ENCODE data around the gene AGRN.

- TF ChIP-seq CEBPB (IDR thresholded peaks at IDR 0.05) (no peak), RAD21 (IDR thresholded peaks at IDR 0.05; ENCODE audit: low read depth) (no peak), EGR1 (IDR thresholded peaks at IDR 0.05) (no peak), YY1 (IDR thresholded peaks at IDR 0.05; ENCODE audit: low read depth) (no peak), EP300 (IDR thresholded peaks at IDR 0.05; ENCODE audit: borderline replicate concordance) (no peak), TAF1 (IDR thresholded peaks at IDR 0.05; ENCODE audit: low read depth) (no peak), REST (IDR thresholded peaks at IDR 0.05; ENCODE audit: low read depth) (no peak), FOXM1 (IDR thresholded peaks at IDR 0.05; ENCODE audit: borderline replicate concordance, low read depth) (no peak), ZBTB7A (IDR thresholded peaks at IDR 0.05; ENCODE audit: low read depth) (no peak), TCF12 (IDR thresholded peaks at IDR 0.05; ENCODE audit: low read depth) (no peak), NFIC (IDR thresholded peaks at IDR 0.05) (no peak), CREB1 (IDR thresholded peaks at IDR 0.05; ENCODE audit: low read depth) (no peak)
Measured at GRCh38 chr1:1043921-1044320, 24.0 kb downstream of the AGRN start.
